HL-60 (cell line): ENCODE data around the gene NANOS1.

Source experiments
- DNase-seq, 2 experiments: peaks; one replicate each; pipeline ENCODE4 v3.0.0-alpha.2; 2010 to 2020; ENCODE audit warnings: low read depth in 1 of 2, low spot score in 1 of 2
- H3K27ac ChIP-seq: fragments of 250-450 bp; sonication (Bioruptor Pico); replicated peaks from 2 replicates; pipeline ENCODE4 v1.5.1; 2020; ENCODE audit warnings: mild to moderate bottlenecking, moderate library complexity
- H3K27me3 ChIP-seq: fragments of 250-450 bp; sonication (Bioruptor Pico); 2 replicates; pipeline ENCODE4 v1.5.1; 2021; ENCODE audit warnings: mild to moderate bottlenecking, moderate library complexity; ENCODE audit not compliant: insufficient read depth, poor library complexity, severe bottlenecking
- H3K4me3 ChIP-seq: replicated peaks from 2 replicates; pipeline ENCODE4 v1.5.1; 2011; ENCODE audit warnings: mild to moderate bottlenecking, control low read depth, low read length; ENCODE audit not compliant: insufficient read depth
- CTCF ChIP-seq: IDR thresholded peaks from one replicate; pipeline ENCODE4 v1.5.1; 2011; ENCODE audit warnings: low read length, control low read depth, inconsistent platforms; ENCODE audit not compliant: insufficient read depth
- GABPA ChIP-seq: IDR thresholded peaks from 2 replicates; pipeline ENCODE4 v1.6.1; 2012; ENCODE audit warnings: low read depth
- POLR2AphosphoS5 ChIP-seq: IDR thresholded peaks from 2 replicates; pipeline ENCODE4 v1.6.1; 2012; ENCODE audit warnings: low read depth
- REST ChIP-seq: IDR thresholded peaks from 2 replicates; pipeline ENCODE4 v1.6.1; 2012; ENCODE audit warnings: low read depth; ENCODE audit not compliant: insufficient replicate concordance
- SPI1 ChIP-seq: IDR thresholded peaks from 2 replicates; pipeline ENCODE4 v1.6.1; 2012; ENCODE audit warnings: low read depth, mild to moderate bottlenecking, borderline replicate concordance

The NANOS1 gene

GRCh38 chr10:119005362-119006043, 24.0 kb upstream of the NANOS1 start:
- no peak for TF ChIP-seq REST
- TF ChIP-seq SPI1, result no peak
- TF ChIP-seq CTCF, result no peak
- no peak for TF ChIP-seq POLR2AphosphoS5
- TF ChIP-seq GABPA, result no peak
- Histone ChIP-seq H3K27me3 (no peaks in the 10 kb centered on the region), H3K27ac (no peak overlapping the region), H3K4me3 (no peak overlapping the region)
- no peak for DNase-seq

- DNase-seq, result no peak
These were observed 22.9 kb upstream of the NANOS1 start for GRCh38 chr10:119006451-119007210.

More at GRCh38 chr10:119006451-119007210, 22.9 kb upstream of the NANOS1 start:
- Histone ChIP-seq H3K4me3 (no peak overlapping the region), H3K27ac (no peak overlapping the region), H3K27me3 (no peaks in the 10 kb centered on the region)
- no peak for TF ChIP-seq REST
- no peak for TF ChIP-seq CTCF
- TF ChIP-seq SPI1, result no peak
- TF ChIP-seq GABPA, result no peak
- no peak for TF ChIP-seq POLR2AphosphoS5
